NCI-H146 (cell line): ENCODE data around the gene JUND.
"Not testable (repeated sequence)": the region's sequence is repeated elsewhere in the genome, so short reads cannot be mapped to it uniquely, and the experiment has no call there.

Experiments
- DNase-seq: peaks from one replicate; lab custom pipeline; 2025; lab: John Stamatoyannopoulos, UW

Gene JUND

DNA sequence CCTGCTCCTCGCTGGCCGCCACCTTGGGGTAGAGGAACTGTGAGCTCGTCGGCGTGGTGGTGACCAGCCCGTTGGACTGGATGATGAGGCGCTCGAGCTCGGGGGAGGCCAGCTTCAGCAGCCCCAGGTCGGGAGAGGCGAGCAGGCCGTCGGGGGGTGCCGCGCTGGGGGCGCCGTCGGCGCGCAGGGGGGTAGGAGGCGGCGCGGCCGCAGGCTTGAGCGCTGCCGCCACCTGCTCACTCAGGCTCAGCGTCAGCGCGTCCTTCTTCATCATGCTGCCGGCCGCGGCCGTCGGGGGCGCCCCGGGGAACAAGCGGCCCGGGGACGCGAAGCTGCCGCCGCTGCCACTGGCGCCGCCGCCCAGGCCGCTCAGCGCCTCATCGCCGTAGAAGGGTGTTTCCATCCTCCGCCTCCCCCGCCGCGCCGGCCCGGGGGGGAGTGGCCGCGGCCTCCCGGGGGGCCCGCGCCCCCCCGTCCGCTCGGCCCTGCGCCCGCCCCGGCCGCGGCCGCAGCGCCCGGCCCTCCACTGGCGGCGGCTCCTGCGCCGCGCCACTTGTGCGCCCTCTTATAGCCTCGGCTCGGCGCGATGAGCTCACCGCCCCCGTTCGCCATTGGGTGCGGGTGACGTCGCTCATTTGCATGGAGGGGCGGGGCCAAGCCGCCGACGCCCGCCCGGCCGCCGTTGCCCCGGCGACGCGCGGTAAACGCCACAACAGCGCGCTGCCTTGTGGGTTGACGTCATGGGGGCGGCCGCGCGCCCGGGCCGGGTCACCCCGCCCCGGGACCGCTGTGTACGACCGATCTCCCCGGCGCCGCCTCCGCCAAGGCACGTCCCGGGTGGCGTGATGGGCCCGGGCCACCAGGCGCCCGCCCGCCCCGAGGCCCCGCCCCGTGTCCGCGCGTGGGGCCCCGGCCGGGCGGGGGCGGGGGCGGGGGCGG, at the start of gene JUND:
TSS of gene JUND (minus strand) at position 541 of the 939 bp plus-strand sequence. CDS start at position 403, 138 bp downstream.
- peak; percentile 98 for DNase-seq

DNA sequence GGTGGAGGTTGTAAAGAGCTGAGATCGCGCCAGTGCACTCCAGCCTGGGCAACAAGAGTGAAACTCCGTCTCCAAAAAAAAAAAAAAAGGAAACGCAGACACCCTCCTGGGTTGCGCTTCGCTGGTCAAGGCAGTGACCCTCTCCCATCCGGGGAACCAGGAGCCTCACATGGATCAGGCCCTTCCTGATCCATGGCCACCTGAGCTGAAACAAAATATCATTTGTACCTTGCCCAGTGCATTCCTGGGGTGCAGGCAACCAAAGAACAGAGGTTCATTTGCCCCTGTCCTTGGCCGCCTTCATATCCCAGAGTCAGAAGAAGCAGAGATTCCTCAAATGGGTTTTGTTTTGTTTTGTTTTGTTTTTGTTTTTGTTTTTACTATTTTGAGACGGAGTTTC, 49.4 kb upstream of the JUND start:
- no peak for DNase-seq

DNA sequence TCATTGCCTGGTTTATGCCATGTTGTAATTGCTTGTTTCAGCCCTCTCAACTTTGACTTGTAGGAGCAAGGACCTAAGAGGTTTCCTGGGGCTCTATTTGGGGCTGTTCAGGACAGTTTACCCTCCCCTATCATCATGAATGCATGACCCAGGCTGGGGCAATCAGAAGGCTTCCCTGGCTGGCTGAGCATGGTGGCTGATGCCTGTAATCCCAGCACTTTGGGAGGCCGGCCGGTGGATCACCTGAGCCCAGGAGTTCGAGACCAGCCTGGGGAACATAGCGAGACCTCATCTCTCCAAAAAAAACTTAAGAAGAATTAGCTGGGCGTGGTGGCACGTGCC, 47.6 kb upstream of the JUND start:
- no peak for DNase-seq

DNA sequence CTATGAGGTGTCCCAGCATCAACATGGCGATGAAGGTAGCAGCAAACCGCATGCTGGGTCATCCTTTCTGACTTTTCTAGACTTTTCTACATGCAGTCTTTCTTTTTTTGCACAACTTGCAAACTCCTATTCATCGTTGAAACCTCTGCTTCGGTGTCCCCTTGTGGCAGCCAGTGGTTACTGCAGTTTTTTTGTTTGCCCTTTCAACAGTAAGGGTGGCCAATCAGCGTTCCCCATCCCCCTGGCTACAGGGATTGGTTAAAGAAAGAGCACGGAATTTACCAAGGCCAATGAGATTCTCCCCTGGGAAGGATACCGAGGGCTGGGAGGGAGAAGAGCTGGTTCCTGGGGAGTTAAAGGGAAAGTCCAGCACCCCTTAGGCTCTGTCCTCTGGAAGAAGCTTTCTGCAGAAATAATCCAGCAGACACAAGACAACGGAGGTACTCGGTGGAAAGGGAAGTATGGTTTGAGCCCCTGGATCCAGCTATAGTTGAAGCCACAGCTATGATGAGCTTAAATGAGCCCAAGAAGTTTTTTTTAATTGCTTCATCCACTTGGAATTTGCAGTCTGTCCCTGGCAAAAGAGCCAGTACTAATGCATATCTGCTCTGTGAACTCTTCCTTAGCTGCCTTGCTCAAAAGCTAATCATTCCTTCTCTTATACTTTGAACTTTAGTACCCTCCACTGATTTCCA, 47.1 kb upstream of the JUND start:
- DNase-seq = peak; percentile 97

DNA sequence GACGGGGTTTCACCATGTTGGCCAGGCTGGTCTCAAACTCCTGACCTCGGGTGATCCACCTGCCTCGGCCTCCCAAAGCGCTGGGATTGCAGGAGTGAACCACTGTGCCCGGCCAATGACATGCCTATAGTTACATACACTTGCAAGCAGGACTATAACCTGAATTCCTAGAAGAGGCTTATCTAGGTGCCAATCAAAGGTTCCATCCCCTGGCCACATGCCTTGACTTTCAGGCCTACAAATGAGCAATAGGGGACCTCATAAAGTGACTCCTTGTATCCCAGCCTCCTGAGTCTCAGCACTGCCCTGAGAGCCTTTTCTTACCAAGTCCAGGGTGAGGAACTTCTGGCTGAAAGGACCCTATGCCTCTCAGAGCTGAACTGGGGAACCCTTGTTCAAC, 45.4 kb upstream of the JUND start:
- no peak for DNase-seq

DNA sequence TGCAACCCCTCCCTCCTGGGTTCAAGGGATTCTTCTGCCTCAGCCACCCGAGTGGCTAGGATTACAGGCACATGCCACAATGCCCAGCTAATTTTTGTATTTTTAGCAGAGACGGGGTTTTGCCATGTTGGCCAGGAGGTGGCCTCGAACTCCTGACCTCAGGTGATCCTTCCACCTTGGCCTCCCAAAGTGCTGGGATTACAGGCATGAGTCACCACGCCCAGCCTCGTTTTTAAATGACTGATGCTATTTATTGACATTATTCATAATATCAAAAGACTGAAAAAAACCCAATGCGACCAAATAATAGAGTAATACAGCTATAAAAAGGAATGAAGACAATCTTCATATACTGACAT, 42.9 kb upstream of the JUND start:
- DNase-seq = not testable (repeated sequence)

DNA sequence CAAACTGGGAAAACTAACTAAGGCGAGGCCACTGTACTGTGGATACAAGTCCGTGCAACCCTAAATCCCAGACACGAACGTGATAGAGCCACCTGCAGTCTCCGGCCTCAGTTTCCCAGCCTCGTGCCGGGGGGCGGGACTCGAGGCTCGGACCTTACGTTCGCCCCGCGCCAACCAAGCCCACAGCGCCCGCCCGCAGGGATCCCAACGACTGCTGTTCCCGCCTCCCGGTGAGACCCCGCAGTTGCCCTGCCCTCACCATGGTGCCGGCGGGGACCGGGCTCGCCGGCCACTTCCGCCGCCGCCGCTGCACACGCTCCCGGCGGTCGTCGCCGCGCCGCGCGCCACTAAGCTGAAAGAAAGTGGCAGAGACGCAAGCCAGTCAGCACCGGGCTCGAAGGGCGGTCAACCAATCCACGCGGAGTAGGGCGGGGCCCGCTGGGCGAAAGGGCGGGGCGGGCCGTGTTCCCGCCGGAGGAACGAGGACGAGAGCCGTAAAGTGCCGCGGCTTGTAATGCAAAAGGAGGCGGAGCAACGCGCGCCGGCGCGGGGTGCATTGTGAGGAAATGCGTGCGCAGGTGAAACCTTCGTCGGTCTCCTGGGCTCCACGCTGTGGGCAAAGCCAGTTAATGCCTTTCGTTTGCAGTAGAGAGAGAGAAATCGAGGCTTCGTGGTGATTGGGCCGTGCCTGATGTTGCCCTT, 41.5 kb upstream of the JUND start, which contains the start of gene LSM4:
TSS of gene LSM4 (minus strand) at position 318 of the 702 bp plus-strand sequence. CDS start at position 262, 56 bp downstream.
- DNase-seq = peak; percentile 99

DNA sequence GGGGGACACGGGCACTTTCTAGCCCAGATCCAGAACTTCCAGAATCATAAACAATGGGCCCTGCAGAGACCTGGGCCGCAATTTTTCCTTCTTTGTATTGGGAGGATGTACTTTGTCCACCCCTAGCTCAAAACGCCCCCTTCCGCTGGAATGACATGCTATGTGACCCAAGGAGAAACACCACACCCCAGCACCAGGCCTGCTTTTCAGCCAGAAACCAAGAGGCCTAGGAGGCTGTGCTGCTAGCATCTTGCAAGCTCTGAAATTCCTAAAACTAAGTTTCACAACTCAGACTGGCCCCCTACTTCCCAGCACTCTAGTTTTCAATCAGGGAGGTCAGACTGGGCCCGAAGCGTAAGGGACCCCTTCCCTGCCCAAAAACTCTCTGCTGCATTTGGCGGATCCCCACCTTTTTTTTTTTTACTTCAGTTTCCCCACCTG, 40.9 kb upstream of the JUND start:
- peak; percentile 73 for DNase-seq

DNA sequence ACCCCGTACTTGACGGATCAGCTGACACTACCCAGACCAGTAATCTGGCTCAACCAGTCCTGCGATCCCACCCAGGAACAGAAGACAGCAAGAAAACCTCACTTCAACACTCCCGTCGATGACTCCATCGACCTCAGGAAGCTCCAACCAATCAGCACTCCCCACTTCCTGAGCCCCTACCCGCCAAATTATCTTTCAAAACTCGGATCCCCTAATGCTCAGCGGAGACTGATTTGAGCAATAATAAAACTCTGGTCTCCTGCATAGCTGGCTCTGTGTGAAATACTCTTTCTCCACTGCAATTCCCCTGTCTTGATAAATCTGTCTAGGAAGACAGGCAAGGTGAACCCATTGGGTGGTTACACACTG, 40.3 kb upstream of the JUND start:
- no peak for DNase-seq

DNA sequence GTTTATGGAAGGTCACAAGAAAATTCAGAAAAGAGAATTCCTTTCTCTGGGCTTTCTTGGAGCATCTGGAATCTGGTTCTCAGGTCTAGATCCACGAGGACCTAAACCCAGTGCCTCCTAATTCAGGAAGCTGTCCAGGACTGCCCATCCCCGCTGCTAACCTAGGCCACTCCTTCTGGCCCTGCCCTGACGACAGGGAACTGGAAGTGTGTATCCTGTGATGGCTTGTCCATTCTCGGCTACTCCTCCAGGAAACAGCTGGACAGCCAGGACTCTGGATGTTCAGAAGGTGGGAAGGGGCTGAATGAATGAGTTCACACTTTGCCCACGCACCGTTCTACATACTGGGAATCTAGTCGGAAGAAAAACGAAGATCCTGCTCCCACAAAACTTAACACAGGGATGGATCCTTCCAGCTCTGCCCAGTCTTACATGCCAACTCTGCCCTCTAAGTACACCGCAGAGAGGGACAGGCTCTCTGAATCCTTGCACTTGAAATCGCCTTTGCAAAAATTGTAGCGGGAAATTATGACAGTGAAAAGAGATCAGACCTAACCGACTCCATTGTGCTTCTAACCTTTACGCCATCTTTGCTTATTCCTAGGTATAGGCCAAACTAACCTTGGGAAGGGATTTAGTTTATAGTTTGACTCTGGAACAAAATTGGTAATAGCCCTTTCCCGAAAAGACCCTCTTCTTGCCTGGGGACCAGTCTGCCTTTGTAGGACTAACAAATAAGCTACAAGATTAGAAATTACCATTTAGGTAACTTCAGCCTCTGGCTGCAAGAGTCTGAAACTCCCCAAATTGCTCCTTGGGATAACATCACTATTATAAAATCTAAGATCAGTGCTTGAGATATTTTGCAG, 39.7 kb upstream of the JUND start:
- DNase-seq = no peak

DNA sequence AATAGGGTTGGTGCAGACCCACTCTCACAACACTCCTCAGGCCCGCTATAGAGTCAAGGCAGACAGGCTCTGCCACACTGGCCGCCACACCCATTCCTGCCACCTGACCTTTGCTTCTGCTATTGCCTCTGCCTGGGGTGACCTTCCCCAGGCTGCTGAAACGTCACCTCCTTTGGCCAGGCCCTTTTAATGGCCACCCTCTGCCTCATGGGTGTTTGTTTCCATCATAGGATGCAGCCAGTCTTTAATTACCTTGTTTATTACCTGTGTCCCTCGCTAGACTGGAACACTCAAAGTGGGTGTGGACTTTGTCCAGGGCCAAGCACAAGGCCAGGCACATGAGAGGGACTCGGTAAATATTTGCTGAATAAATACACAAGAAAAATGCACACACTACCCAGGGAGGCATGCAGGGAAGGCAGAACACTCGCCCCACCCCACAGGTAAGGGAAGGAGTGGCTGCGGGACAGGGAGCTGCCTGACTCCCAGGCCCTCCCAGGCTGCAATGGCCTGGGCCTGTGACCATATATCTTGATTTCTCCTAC, 38.2 kb upstream of the JUND start:
- DNase-seq = no peak

DNA sequence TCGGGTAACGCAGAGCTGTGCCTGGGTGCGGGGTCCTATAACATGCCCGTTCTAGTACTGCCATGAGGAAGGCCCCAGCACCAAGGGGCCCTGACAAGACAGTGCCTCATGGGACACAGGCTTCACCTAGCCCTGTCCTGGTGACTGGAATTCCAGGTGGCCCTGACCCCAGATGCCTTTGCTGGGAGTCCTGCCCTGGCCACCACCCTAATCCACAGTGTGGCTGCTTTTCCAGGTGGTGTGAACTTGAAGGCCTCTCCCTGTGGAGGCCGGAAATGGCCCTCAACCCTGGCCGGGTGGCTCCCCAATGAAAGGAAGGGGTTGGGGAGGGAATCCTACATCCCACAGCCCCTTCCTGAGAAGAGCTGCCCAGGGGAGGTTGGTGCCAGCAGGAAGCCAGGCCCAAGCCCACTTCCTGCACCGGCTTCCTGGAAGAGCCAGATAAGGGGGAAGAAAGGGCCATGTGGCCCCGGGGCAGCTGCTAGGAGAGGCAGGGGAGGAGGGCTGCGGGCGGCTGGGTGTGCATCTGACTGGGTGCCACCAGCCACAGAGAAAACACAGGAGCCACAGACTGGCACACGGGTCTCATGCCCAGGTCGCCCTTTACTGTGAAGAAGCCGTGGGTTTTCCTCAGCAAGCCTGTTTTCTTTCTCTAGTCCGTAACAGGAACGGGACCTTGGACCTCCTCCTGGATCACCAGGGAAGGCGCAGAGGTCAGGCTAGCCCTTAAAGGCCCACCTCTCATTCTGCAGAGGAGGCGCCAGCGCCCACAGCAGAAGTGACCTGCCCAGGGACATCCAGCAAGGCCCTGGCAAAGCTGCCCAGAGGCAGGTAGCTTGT, 36.8 kb upstream of the JUND start:
- DNase-seq = no peak

DNA sequence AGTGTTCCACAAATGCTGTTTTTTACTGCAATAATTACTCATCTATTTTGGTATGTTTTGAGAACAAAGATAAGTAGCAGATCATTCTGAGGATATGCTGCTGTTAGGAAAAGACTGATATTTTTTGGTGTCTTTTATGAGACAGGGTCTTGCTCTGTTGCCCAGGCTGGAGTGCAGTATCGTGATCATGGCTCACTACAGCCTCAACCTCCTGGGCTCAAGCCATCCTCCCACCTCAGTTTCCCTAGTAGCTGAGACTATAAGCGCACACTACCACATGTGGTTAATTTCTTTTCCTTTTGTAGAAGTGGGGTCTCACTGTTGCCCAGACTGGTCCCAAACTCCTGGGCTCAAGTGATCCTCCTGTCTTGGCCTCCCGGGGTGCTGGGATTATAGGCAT, 32.0 kb upstream of the JUND start:
- no peak for DNase-seq

DNA sequence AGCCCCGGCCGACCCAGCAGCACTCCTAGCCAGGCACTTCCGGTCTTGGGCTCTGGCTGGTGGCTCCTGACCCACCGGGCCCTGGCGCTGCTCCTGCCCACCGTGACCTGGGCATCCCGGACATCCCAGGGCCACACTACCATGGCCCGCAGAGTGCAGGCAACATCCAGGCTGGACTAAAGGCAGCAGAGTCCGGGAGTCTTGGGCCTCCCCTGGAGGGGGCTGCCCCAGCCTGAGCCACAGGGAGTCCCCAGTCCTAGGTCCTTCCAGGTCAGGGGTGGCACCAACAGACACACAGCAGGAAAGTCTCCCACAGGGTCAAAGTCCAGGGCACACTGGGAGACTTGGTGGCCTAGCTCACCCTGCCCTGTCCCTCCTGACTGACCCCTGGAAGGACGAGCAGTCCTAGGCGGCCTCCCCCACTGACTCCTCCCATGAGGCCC, 30.7 kb upstream of the JUND start:
- DNase-seq = no peak

DNA sequence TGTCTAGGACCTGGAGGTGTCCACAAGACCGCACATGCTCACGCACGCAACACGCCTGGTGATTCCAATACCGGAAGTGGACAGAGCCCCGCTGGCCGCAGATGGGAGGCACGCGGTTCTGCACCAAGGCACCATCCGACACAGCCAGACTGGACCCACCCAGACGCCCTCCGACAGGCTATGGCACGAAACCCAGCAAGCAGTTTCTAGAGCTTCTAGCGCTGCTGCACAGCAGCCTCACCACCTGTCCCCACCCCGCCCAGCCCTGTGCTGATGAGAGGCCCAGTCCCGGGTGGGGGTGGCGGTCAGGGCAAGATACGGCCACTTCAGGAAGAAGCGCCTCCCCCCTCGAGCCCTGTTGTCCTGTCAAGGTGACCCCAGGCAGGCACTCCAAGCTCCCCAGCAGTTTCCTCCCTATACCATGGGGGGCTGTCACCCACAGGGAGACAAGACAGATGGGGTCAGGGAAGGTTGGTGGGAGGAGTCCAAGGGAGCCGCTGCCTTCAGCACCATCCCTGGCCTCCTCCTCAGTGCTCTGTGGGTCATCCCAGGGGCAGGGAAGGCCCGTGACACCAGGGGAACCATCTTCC, 30.2 kb upstream of the JUND start:
- no peak for DNase-seq

DNA sequence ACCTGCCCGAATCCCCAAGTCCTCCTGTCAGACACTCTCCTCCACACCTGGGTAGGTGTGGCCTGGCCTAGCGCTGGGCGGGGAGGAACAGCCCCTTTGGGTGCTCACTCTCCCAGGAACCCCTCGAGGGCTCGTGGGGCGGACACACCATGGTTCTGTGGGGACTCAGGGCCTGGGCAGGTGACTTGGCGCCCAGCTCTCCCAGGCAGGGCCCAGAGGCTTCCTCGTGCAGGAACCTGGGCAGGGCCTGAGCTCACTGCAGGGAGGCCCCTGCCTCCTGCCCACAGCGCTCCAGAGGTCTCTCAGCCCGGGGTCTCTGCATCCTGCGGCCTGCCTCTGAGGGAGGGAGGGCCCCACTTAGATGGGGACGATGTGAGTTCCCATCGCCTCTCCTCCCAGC, 29.5 kb upstream of the JUND start:
- no peak for DNase-seq

DNA sequence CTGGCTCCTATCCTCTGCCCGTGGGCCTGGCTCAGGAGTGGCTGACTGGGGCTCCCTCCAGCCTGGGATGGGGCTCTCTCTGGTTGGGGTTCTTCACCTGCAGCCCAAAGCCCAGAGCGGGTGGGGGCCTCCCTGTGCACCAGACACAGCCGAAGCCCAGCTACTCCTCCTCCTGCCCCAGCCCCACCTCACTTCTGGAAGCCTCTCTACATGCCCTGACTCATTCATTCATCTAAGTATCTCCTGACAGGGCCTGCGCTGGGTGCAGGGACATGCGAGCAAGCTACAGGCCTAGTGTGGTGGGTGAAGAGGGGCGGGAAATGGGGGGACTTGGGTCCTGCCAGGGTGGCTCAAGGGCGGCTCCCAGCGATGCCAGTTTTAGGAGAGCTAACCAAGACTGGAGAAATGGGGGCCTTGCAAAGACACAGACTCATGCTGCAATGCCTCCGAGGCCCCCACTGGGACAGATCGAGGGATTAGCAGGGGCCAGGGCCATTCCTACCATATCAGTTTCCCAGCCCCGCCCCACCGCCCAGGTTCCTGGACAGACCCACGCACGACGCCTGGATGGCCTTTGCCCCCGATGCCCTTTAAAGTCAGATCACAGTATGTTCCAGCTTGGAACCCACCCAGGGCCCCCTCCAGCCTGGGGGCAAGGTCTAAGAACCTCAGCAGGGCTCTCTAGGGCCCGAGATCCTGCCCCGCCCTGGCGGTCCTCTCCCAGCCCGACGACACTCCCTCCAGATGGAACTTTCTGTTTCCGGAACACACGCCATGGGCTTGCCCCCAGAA, 28.9 kb upstream of the JUND start:
- no peak for DNase-seq

DNA sequence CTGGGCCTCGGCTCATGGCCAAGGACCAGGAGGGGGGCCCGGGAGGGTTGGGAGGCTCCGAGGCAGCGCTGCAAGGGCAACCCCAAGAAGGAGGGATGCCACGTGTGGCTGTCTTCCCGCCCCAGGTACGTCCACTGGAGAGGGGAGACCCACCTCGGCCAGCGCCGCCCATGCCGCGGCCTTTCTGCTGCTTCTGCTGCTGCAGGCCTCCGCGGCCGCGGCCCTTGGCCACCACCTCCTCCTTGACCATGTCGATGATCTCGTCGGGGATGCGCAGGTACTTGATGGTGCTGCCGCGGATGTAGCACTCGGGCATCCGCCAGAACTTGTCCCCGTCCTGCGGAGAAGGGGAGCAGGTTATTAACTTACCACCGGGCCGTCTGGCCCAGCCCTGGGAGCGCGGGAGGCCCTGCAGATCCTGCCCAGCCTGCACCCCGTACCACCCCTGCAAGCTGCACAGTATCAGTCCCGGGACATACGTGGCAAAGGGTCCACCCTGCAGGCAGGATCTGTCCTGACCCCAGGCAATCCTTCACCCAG, 28.2 kb upstream of the JUND start:
- no peak for DNase-seq

DNA sequence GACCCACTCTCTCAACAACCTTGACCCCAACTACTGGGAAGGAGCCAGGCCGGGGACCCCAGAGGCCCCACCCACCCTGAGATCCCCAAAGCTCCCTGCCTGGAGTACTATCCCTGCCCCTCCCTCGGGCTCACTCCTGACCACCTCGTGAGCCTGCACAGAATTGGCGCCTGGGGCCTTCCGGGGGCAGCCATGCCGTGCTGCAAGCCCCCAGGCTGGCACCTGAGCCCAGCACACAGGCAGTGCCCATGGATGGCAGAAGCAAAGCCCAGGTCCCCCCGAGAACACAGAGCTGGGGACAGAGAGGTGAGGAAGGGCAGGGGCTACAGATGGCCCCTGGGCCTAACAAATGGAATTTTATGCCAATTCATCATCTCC, 27.5 kb upstream of the JUND start:
- no peak for DNase-seq
